Measurements from ENCODE around the gene RAMACL.
"Not testable (repeated sequence)": the region's sequence is repeated elsewhere in the genome, so short reads cannot be mapped to it uniquely, and the experiment has no call there.

RAMACL gene

DNA sequence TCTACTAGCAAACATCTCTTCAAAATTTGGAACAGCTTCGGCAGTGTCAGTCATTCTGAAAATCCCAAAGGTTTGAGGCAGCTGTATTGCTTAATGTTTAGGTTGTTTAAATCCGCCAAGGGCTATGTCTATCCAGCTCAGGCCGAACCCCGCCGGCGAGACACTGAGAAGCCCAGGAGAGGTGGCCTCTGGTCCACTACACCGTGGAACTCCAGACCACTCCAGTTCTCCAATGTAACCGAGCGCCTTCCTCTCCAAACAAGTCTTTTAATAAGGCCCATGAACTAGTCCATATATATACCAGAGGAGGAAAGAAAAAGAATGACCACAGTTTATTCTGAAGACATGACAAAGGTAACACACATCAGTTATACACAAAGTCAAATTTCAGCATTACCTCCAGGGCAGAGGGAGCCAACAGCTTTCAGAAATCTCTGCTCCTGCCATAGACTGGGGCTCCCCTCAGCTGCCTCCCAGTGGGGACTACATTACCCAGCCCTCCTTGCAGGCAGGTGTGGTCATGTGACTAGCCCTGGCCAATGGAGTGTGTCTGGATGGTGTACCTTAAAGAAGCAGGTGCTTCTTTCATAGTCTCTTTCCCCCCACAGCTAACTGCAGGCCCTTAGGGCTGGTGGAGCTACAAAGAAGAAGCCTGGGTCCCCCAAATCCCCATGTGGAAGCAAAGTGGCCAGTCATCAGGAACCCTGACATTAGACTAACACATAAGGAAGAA lies at the start of gene RAMACL:
Gene RAMACL, minus strand, starts transcription at position 255 of the 733 bp plus-strand sequence. Its CDS starts 201 bp downstream, at position 54.
- peak; percentile 23 for DNase-seq

GRCh38 chr6:166635013-166635970 lies 48.8 kb upstream of the RAMACL start:
- DNase-seq, result no peak

- DNase-seq, result not testable (repeated sequence)
Measured at GRCh38 chr6:166634581-166634980, 48.1 kb upstream of the RAMACL start.

- no peak for DNase-seq
Measured at GRCh38 chr6:166633732-166634535, 47.5 kb upstream of the RAMACL start.

- DNase-seq, result no peak
Measured at GRCh38 chr6:166632731-166633130, 46.3 kb upstream of the RAMACL start.

GRCh38 chr6:166630462-166630861 lies 44.0 kb upstream of the RAMACL start:
- DNase-seq, result no peak

DNA sequence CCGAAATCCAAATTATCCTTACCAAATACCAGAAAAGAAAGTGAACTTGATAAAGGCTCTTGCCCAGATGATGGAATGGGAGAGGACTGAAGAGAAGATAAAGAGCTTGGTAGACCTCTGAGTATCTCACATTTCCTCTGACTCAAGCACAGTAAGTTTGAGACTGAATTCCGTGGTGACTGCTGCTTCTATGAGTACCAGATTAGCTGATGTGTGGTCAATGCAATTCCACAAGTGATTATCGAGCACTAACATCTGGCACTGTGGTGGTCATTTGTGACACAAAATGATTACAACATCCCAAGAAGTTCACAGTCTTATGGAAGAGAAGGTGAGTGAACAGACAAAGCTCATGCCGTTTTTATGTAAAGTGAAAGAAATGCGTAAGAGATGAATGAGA lies 43.1 kb upstream of the RAMACL start:
- DNase-seq, result no peak

- DNase-seq, result peak; percentile 24
Measured at GRCh38 chr6:166627875-166628801, 41.7 kb upstream of the RAMACL start.

DNA sequence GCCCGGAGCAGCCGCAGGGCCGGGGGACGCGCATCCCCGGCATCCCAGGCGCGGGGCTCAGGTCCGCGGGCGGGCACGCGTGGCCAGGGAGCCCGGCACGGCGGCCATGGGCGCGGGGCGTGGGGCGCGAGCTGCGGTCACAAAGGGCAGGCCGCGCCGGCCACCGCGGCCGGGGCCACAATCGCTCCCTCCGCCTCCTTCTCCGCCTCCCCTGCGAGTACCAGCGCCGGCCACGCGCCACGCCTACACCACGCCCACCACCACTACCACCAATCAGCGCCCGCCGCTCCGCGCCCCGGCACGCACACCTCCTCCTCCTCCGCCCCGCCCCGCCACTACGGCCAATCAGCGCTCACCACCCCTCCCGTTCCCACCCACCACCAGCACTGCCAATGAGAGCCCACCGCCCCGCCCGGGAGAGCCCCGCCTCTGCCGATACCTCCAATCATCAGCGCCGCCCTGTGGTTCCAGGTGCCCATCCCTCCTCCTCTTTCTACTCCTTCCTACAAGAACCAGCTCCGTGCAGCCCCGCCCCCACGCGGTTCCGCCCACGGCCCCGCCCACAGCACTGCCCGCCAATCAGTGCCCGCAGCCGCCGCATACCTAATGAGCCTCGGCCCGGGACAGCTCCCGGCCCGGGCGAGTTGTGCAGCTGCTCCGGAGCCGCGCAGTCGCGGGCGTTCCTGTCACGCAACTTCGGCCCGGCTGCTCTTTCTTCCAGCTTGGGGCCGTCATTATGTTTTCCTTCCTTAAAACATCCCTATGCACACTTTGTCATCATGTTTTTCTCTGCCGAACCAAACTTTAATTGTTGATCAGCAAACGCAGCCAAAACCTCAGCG lies 40.8 kb upstream of the RAMACL start, which contains the start of gene RPS6KA2:
Gene RPS6KA2, minus strand, starts transcription at position 219 of the 842 bp plus-strand sequence. CDS start 232 bp downstream, outside the sequence.
- DNase-seq, result peak; percentile 95

- DNase-seq, result no peak
Measured at GRCh38 chr6:166626177-166627032, 39.9 kb upstream of the RAMACL start.

- no peak for DNase-seq
Measured at GRCh38 chr6:166625356-166625755, 38.9 kb upstream of the RAMACL start.

- no peak for DNase-seq
Measured at GRCh38 chr6:166624275-166624674, 37.8 kb upstream of the RAMACL start.

GRCh38 chr6:166623318-166623717 lies 36.8 kb upstream of the RAMACL start:
- DNase-seq, result no peak

DNA sequence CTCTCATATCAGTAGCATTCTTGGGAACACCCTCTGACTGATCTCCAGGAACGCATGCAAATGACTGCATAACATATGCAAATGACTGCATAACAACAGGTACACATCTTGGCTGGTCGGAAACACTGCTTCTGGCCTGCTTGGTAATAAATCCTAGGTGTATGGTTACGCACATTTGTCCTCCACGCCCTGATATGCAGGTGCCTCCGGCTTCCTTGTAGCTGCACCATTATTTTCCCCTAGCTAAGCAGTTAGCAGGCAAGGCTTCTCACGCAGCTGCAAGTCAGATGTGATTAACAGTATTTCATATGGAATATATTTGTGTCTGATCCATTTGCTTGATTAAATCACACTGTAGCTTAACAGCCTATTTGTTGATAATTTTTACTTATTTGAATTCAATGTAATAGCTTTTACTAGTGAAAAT lies 34.6 kb upstream of the RAMACL start:
- DNase-seq, result no peak

DNA sequence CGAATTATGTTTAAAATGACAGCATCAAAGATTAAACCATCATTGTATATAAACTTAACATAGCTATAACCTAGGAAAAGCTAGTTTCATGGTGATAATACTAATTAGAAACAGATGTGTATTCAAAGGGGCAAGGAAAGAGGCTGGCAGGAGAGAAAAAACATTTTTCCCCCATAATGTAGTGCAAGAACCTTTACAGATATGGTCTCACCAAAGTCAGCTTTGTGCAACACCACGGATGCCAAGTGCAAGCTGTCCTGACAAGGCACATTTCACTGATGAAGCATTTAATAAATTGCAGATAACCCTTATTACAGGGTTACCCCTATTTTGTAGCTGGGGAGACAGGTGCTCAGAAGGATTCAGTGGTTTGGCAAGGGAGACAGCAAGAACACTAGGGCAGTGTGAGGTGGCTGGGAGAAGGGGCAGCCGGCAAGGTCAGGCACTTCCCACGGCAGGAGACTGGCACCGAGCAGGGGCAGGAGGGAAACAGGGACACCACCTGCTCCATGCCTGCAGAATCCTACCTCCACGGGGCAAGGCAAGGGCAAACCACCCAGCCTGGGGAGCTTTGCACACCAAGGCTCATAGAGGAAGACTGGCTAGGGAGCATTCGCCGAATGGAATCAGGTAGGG lies 34.1 kb upstream of the RAMACL start:
- no peak for DNase-seq

DNA sequence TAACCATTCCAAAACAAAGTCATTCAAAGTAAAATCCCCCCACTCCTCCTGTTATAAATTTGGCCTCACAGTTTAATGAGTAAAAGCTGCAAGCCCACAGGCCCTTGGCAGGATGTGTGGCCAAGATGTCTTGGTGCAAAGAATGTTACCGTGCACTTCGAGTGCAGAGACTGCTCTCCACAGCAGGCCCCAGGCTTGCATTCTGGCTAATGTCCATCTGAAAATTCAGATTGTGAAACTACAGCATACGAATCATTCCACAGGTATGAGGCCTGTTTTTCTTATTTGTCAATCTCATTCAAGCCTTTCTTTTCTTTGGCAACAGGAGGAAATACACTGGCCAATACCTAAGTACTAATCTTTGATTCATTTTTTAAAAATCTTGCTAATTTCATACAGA lies 33.4 kb upstream of the RAMACL start:
- DNase-seq, result no peak

GRCh38 chr6:166618866-166619761 lies 32.6 kb upstream of the RAMACL start:
- DNase-seq, result no peak

DNA sequence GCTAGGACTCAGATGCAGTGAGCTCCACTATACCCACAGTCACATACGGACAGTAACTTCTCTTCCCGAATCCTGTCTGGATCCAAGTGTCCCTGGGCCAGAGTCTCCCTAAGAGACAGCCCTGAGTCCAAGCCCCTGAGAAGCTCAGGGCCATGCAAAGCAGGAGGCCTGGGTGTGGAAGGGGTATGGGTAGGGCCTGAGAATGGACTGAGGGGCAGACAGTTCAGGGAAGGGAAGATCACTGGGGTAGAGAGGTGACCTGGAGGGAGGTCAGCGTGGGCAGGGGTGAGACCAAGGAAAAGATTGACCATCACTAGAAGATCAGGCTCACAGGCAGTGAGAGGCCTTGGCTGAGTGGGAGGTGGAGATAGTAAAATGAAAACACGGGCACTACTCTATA lies 31.8 kb upstream of the RAMACL start:
- no peak for DNase-seq

Measured in NCI-H1436 (cell line).